IPS-15b (cell line): ENCODE data around the gene PMAIP1.
"Not testable (repeated sequence)": the region's sequence is repeated elsewhere in the genome, so short reads cannot be mapped to it uniquely, and the experiment has no call there.

Experiments
- H3K27me3 ChIP-seq: one replicate; pipeline ENCODE4 v1.6.1; 2013; ENCODE audit warnings: low read length; ENCODE audit not compliant: control insufficient read depth, insufficient read depth
- H3K36me3 ChIP-seq: one replicate; pipeline ENCODE4 v1.6.1; 2013; ENCODE audit warnings: low read length; ENCODE audit not compliant: control insufficient read depth, insufficient read depth
- H3K4me1 ChIP-seq: one replicate; pipeline ENCODE4 v1.6.1; 2013; ENCODE audit warnings: mild to moderate bottlenecking, low read length; ENCODE audit not compliant: control insufficient read depth, insufficient read depth
- H3K4me3 ChIP-seq: one replicate; pipeline ENCODE4 v1.5.1; 2013; ENCODE audit warnings: low read depth, low read length
- H3K9ac ChIP-seq: one replicate; pipeline ENCODE4 v1.6.1; 2013; ENCODE audit warnings: low read depth, mild to moderate bottlenecking, low read length
- H3K9me3 ChIP-seq: one replicate; pipeline ENCODE4 v1.6.1; 2013; ENCODE audit warnings: mild to moderate bottlenecking, low read length; ENCODE audit not compliant: control insufficient read depth, insufficient read depth

The PMAIP1 gene

GRCh38 chr18:59870623-59871130 lies 29.1 kb upstream of the PMAIP1 start:
- Histone ChIP-seq H3K27me3 (no peaks in the 10 kb centered on the region), H3K4me3 (no peak overlapping the region), H3K4me1 (peaks cover 25% of the 10 kb centered on the region), H3K9me3 (no peaks in the 10 kb centered on the region), H3K36me3 (no peaks in the 10 kb centered on the region), H3K9ac (no peak overlapping the region)

- Histone ChIP-seq H3K9ac (no peak overlapping the region), H3K4me3 (no peak overlapping the region), H3K4me1 (peaks cover 17% of the 10 kb centered on the region), H3K9me3 (no peaks in the 10 kb centered on the region), H3K27me3 (no peaks in the 10 kb centered on the region), H3K36me3 (no peaks in the 10 kb centered on the region)
These were observed 28.0 kb upstream of the PMAIP1 start for GRCh38 chr18:59871711-59872362.

DNA sequence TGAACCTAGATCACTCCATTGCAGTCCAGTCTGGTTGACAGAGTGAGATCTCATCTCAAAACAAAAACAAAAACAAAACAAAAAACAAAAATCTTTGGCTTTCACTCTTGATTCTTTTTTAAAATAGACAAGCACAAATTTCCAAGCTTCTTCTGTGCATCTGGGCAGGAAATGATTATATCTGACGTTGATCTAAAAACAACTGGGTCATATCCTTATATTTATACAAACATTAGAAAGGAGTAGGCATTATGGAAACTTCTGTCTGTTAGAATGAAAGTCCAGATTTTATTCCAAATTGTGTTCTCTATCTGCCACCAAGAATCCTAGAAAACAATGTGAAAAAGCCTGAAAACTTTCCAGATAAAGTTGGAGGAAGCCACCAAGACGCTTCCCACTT lies 26.2 kb upstream of the PMAIP1 start:
- Histone ChIP-seq H3K4me3 (no peak overlapping the region), H3K4me1 (peaks cover 7% of the 10 kb centered on the region), H3K9ac (no peak overlapping the region), H3K36me3 (no peaks in the 10 kb centered on the region), H3K27me3 (no peaks in the 10 kb centered on the region), H3K9me3 (no peaks in the 10 kb centered on the region)

- Histone ChIP-seq H3K9ac (no peak overlapping the region), H3K4me1 (peaks cover 7% of the 10 kb centered on the region), H3K36me3 (no peaks in the 10 kb centered on the region), H3K27me3 (no peaks in the 10 kb centered on the region), H3K9me3 (no peaks in the 10 kb centered on the region), H3K4me3 (no peak overlapping the region)
These were observed 25.6 kb upstream of the PMAIP1 start for GRCh38 chr18:59874166-59874565.

GRCh38 chr18:59876310-59876626 lies 23.5 kb upstream of the PMAIP1 start:
- no peaks in the 10 kb centered on the region for H3K27me3 ChIP-seq
- no peaks in the 10 kb centered on the region for H3K36me3 ChIP-seq
- peaks cover 7% of the 10 kb centered on the region for H3K4me1 ChIP-seq
- no peaks in the 10 kb centered on the region for H3K9me3 ChIP-seq
- no peak overlapping the region for H3K4me3 ChIP-seq
- no peak overlapping the region for H3K9ac ChIP-seq

DNA sequence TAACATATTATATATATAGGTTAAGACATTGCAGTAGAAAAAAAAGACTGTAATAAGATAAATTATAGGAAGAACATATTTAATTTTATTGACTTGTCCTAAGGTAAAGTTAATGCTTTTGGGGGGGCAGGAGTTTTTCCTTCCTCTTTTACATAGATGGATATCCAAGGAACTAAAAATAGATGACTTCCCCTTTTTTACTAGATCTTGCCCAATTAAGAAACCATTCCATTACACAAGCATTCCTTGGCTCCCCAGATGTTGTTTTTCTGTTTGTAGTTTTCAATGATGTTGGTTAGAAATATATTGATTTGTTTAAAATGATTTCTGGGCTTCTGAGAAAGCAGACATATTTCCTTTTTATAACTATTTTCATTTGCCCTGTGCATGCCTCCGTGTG lies 22.4 kb upstream of the PMAIP1 start:
- Histone ChIP-seq H3K27me3 (no peaks in the 10 kb centered on the region), H3K4me1 (peaks cover 4% of the 10 kb centered on the region), H3K9ac (no peak overlapping the region), H3K9me3 (no peaks in the 10 kb centered on the region), H3K36me3 (no peaks in the 10 kb centered on the region), H3K4me3 (no peak overlapping the region)

DNA sequence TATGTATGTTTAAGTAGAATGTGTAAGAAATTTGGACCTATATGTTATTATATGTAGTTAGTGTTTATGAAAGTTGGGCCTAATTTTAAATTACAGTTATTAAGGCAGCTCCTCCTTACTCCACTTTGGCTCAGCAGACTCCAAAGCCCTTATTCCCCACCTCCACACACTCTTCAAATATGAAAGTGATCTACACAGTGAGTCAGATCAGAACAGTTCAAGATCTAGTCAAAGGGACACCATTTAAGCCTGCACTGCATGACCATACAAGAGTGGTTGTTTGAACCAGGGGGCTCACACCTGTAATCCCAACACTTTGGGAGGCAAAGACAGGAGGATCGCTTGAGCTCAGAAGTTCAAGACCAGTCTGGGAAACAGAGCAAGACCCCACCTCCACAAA lies 21.2 kb upstream of the PMAIP1 start:
- Histone ChIP-seq H3K4me1 (peaks cover 4% of the 10 kb centered on the region), H3K9ac (no peak overlapping the region), H3K9me3 (no peaks in the 10 kb centered on the region), H3K27me3 (no peaks in the 10 kb centered on the region), H3K4me3 (no peak overlapping the region), H3K36me3 (no peaks in the 10 kb centered on the region)

GRCh38 chr18:59881728-59882656 lies 17.8 kb upstream of the PMAIP1 start:
- peaks cover 4% of the 10 kb centered on the region for H3K4me1 ChIP-seq
- no peak overlapping the region for H3K4me3 ChIP-seq

DNA sequence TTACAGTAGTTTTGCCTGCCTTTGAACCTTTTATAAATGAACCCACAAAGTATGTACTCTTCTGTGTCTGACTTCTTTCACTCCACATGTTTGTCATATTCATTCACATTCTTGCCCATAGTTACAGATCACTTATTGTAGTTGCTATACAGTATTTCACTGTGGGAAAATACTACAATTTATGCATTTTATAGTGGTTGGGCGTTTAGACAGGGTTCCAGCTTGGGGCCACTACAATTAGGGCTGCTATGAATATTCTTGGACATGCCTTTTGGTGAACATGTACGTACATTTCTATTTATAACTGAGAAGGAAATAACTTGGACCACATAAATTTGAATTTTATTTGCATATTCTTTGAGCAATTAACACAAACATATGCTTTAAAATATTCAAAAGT lies 15.4 kb upstream of the PMAIP1 start:
- H3K36me3 ChIP-seq, result no peaks in the 10 kb centered on the region
- H3K4me1 ChIP-seq, result peaks cover 4% of the 10 kb centered on the region
- H3K9ac ChIP-seq, result no peak overlapping the region
- no peaks in the 10 kb centered on the region for H3K27me3 ChIP-seq
- H3K4me3 ChIP-seq, result no peak overlapping the region
- H3K9me3 ChIP-seq, result no peaks in the 10 kb centered on the region

More at GRCh38 chr18:59881728-59882656, 17.8 kb upstream of the PMAIP1 start:
- Histone ChIP-seq H3K36me3 (no peaks in the 10 kb centered on the region), H3K9me3 (no peaks in the 10 kb centered on the region), H3K9ac (no peak overlapping the region), H3K27me3 (no peaks in the 10 kb centered on the region)

DNA sequence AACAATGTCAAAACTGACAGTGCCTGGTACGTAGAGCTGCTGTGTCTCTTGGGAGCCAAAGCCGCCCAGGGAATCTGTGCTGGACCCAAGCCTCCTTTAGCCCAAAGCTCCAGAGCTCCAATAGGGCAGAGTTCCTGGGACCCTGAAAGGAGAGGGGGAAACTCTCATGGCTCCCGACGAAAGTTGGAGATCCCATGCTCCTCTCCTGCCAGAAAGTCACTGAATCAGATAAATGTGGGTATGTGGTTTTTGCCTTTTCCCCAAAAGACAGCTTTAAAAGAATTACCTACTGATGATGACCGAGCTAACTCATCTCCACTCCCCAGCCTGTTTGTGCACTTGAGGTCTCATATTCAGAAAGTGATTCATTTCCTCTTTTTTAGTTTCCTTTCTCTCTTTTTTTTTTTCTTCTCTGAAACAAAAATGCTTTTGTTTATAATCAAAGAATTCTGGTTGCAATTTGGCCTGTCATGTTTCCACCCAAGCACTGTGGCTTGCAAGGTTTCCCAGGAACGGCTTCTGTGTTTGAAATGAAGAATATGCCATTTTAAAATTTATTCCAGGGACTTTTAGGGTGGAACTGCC lies 14.1 kb upstream of the PMAIP1 start:
- no peak overlapping the region for H3K9ac ChIP-seq
- H3K36me3 ChIP-seq, result no peaks in the 10 kb centered on the region
- H3K4me3 ChIP-seq, result no peak overlapping the region
- H3K27me3 ChIP-seq, result no peaks in the 10 kb centered on the region
- H3K9me3 ChIP-seq, result no peaks in the 10 kb centered on the region
- H3K4me1 ChIP-seq, result peaks cover 4% of the 10 kb centered on the region

DNA sequence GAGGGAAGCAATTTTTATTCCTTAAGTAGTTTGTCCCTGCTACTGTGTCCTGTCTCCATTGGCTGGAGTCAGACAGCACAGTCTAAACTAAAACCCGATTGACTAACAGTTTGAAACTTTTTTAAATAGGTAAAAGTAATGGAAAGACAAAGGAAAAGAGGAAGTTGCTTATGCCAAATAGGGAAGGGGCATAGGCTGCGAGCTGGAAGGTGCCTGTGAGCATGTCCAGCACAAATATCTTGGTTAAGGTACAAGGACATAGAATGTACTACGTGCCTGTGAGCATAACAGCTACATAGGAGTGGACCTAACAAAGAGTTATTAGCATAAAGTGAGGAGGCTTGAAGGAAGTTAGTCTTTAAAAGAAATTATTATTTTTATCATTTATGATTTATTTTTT lies 13.4 kb upstream of the PMAIP1 start:
- H3K9ac ChIP-seq, result not testable (repeated sequence)

GRCh38 chr18:59892123-59892522 lies 7.7 kb upstream of the PMAIP1 start:
- H3K9ac ChIP-seq, result no peak overlapping the region
- no peak overlapping the region for H3K4me3 ChIP-seq
- no peaks in the 10 kb centered on the region for H3K9me3 ChIP-seq
- peaks cover 6% of the 10 kb centered on the region for H3K4me1 ChIP-seq
- no peaks in the 10 kb centered on the region for H3K27me3 ChIP-seq
- H3K36me3 ChIP-seq, result no peaks in the 10 kb centered on the region

More for the DNA sequence above, 13.4 kb upstream of the PMAIP1 start:
- H3K4me3 ChIP-seq, H3K4me1 ChIP-seq, H3K9me3 ChIP-seq, H3K36me3 ChIP-seq, H3K27me3 ChIP-seq: not testable (repeated sequence)
